ENCODE measurements around the gene HEBP2. TPM values are rescaled to one million over a fixed set of nuclear protein-coding genes. Genes with fewer than 3 reads are reported as not detected.
"Not testable (repeated sequence)": the region's sequence is repeated elsewhere in the genome, so short reads cannot be mapped to it uniquely, and the experiment has no call there.

The HEBP2 gene
- total and polyA plus RNA-seq, 2 experiments from 2014 or later, result 25.6 to 118 TPM

DNA sequence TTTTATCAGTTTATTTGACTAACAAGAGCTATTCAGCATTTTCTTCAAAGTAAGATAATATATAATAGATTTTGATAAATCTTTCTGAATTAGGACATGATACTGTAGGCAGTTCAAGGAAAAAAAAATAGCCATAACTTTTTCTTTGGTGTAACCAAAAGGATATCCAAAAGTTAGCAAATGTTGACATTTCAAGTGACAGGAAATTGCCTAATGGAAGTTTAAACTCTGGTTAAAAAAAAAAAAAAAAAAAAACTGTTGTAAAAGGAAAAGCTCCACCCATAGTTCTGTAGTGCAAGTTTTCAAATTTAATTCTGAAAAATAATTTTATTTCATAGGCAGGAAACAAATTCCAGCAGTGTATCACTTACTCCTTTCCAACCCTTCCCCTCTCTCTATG lies 18.8 kb downstream of the HEBP2 start (continued):
- no peak for TF ChIP-seq NANOG (IDR thresholded peaks at IDR 0.05; ENCODE audit: borderline replicate concordance)

GRCh38 chr6:138424004-138424904 lies 20.2 kb downstream of the HEBP2 start:
- no peaks in the 10 kb centered on the region for H3K36me3 ChIP-seq (ENCODE audit: insufficient read depth)
- H3K4me1 ChIP-seq (ENCODE audit: insufficient read depth), result no peaks in the 10 kb centered on the region
- no peaks in the 10 kb centered on the region for H3F3A ChIP-seq (replicated peaks; ENCODE audit: low read depth)
- H3K9me3 Mint-ChIP-seq, result no peaks in the 10 kb centered on the region
- H3K27ac Mint-ChIP-seq, result no peak overlapping the region
- no peak for TF ChIP-seq ZNF114 (CRISPR knock-in tag; IDR thresholded peaks at IDR 0.05)
- TF ChIP-seq, protein P1, sequence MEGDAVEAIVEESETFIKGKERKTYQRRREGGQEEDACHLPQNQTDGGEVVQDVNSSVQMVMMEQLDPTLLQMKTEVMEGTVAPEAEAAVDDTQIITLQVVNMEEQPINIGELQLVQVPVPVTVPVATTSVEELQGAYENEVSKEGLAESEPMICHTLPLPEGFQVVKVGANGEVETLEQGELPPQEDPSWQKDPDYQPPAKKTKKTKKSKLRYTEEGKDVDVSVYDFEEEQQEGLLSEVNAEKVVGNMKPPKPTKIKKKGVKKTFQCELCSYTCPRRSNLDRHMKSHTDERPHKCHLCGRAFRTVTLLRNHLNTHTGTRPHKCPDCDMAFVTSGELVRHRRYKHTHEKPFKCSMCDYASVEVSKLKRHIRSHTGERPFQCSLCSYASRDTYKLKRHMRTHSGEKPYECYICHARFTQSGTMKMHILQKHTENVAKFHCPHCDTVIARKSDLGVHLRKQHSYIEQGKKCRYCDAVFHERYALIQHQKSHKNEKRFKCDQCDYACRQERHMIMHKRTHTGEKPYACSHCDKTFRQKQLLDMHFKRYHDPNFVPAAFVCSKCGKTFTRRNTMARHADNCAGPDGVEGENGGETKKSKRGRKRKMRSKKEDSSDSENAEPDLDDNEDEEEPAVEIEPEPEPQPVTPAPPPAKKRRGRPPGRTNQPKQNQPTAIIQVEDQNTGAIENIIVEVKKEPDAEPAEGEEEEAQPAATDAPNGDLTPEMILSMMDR (conservative IDR thresholded peaks at IDR 0.05; ENCODE audit: low read depth in 2 of 2), result peak in 1 of 2 experiments; percentile 49; a peak in 2 of 4 replicates
- H3K27ac ChIP-seq (ENCODE audit: low read depth), result no peak overlapping the region
- H3K4me2 ChIP-seq, result no peak overlapping the region
- peaks cover under 1% of the 10 kb centered on the region; the same call in 2 of the 3 replicates for H3K4me1 Mint-ChIP-seq
- ATAC-seq (peak; percentile 76), DNase-seq (ENCODE audit: low spot score) (peak; percentile 53)
- no peak overlapping the region for H3K4me3 ChIP-seq
- no peak overlapping the region for H3K4me3 Mint-ChIP-seq
- no peaks in the 10 kb centered on the region for H3K27me3 ChIP-seq (ENCODE audit: insufficient read depth)
- no peaks in the 10 kb centered on the region for H3K9me2 ChIP-seq (ENCODE audit: insufficient read depth)
- peaks cover 27% of the 10 kb centered on the region for H3K36me3 Mint-ChIP-seq (ENCODE audit: low read depth)
- H2AFZ ChIP-seq, result no peak overlapping the region
- H4K20me1 ChIP-seq (replicated peaks; ENCODE audit: insufficient read depth), result no peaks in the 10 kb centered on the region; the same call in 1 of the 2 replicates
- peaks cover 9% of the 10 kb centered on the region for H3K27me3 Mint-ChIP-seq (ENCODE audit: insufficient read depth, low read depth, poor library complexity)
- no peaks in the 10 kb centered on the region for H3K79me2 ChIP-seq (replicated peaks; ENCODE audit: insufficient read depth)

DNA sequence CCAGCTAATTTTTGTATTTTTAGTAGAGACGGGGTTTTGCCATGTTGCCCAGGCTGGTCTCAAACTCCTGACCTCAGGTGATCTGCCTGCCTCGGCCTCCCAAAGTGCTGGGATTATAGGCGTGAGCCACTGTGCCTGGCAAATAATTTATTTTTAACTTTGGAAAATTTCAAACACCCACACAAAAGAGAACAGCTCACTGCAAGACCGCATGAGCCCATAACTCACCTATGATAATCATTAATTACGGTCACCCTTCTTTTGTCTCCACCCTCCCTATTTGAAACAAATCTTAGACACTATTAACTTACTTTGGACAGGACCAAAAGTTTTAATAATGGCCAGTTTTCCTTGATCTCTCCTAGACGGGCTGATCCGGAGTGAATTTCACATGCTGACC lies 21.2 kb downstream of the HEBP2 start:
- H3K9me3 Mint-ChIP-seq; ATAC-seq; H3K36me3 ChIP-seq (ENCODE audit: insufficient read depth); H3K4me3 ChIP-seq; DNase-seq (ENCODE audit: low spot score); H3K27me3 Mint-ChIP-seq (ENCODE audit: insufficient read depth, low read depth, poor library complexity); H3K27ac Mint-ChIP-seq; H3K27me3 ChIP-seq (ENCODE audit: insufficient read depth); H3K4me1 Mint-ChIP-seq; H3K79me2 ChIP-seq (replicated peaks; ENCODE audit: insufficient read depth); H4K20me1 ChIP-seq (replicated peaks; ENCODE audit: insufficient read depth); H2AFZ ChIP-seq; H3K4me1 ChIP-seq (ENCODE audit: insufficient read depth); H3K9me2 ChIP-seq (ENCODE audit: insufficient read depth); H3K27ac ChIP-seq (ENCODE audit: low read depth); H3K4me2 ChIP-seq; H3K4me3 Mint-ChIP-seq; H3F3A ChIP-seq (replicated peaks; ENCODE audit: low read depth): not testable (repeated sequence)
- H3K36me3 Mint-ChIP-seq (ENCODE audit: low read depth), result peaks cover 24% of the 10 kb centered on the region

- no peak overlapping the region for H3K4me2 ChIP-seq
- H3K36me3 ChIP-seq (ENCODE audit: insufficient read depth), result no peaks in the 10 kb centered on the region
- peaks cover 19% of the 10 kb centered on the region for H3K4me1 Mint-ChIP-seq
- H3K4me3 Mint-ChIP-seq, result no peak overlapping the region
- no peak overlapping the region for H2AFZ ChIP-seq
- no peak overlapping the region for H3K4me3 ChIP-seq
- H3F3A ChIP-seq (replicated peaks; ENCODE audit: low read depth), result 0 out of 2 replicates have a peak, but pooled peaks cover 7% of the 10 kb centered on the region
- H3K79me2 ChIP-seq (replicated peaks; ENCODE audit: insufficient read depth), result no peaks in the 10 kb centered on the region
- no peaks in the 10 kb centered on the region for H4K20me1 ChIP-seq (replicated peaks; ENCODE audit: insufficient read depth)
- no peak overlapping the region for H3K27ac Mint-ChIP-seq
- no peaks in the 10 kb centered on the region for H3K9me3 Mint-ChIP-seq
- peaks cover 4% of the 10 kb centered on the region for H3K27me3 Mint-ChIP-seq (ENCODE audit: insufficient read depth, low read depth, poor library complexity)
- peaks cover 18% of the 10 kb centered on the region for H3K36me3 Mint-ChIP-seq (ENCODE audit: low read depth)
- no peaks in the 10 kb centered on the region for H3K9me2 ChIP-seq (ENCODE audit: insufficient read depth)
- DNase-seq (ENCODE audit: low spot score) (no peak), ATAC-seq (no peak)
- no peak overlapping the region for H3K27ac ChIP-seq (ENCODE audit: low read depth)
- no peaks in the 10 kb centered on the region for H3K4me1 ChIP-seq (ENCODE audit: insufficient read depth)
- H3K27me3 ChIP-seq (ENCODE audit: insufficient read depth), result no peaks in the 10 kb centered on the region
- TF ChIP-seq CREB1 (CRISPR knock-in tag; IDR thresholded peaks at IDR 0.05; ENCODE audit: low read depth) (no peak), POLR2AphosphoS5 (IDR thresholded peaks at IDR 0.05; ENCODE audit: low read depth) (no peak)
- TF ChIP-seq, protein P2, sequence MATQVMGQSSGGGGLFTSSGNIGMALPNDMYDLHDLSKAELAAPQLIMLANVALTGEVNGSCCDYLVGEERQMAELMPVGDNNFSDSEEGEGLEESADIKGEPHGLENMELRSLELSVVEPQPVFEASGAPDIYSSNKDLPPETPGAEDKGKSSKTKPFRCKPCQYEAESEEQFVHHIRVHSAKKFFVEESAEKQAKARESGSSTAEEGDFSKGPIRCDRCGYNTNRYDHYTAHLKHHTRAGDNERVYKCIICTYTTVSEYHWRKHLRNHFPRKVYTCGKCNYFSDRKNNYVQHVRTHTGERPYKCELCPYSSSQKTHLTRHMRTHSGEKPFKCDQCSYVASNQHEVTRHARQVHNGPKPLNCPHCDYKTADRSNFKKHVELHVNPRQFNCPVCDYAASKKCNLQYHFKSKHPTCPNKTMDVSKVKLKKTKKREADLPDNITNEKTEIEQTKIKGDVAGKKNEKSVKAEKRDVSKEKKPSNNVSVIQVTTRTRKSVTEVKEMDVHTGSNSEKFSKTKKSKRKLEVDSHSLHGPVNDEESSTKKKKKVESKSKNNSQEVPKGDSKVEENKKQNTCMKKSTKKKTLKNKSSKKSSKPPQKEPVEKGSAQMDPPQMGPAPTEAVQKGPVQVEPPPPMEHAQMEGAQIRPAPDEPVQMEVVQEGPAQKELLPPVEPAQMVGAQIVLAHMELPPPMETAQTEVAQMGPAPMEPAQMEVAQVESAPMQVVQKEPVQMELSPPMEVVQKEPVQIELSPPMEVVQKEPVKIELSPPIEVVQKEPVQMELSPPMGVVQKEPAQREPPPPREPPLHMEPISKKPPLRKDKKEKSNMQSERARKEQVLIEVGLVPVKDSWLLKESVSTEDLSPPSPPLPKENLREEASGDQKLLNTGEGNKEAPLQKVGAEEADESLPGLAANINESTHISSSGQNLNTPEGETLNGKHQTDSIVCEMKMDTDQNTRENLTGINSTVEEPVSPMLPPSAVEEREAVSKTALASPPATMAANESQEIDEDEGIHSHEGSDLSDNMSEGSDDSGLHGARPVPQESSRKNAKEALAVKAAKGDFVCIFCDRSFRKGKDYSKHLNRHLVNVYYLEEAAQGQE (IDR thresholded peaks at IDR 0.05; ENCODE audit: unreplicated experiment), result no peak
Observed at GRCh38 chr6:138426500-138427123, 22.6 kb downstream of the HEBP2 start.
